ENCODE results near the gene PHKG1.

DNA sequence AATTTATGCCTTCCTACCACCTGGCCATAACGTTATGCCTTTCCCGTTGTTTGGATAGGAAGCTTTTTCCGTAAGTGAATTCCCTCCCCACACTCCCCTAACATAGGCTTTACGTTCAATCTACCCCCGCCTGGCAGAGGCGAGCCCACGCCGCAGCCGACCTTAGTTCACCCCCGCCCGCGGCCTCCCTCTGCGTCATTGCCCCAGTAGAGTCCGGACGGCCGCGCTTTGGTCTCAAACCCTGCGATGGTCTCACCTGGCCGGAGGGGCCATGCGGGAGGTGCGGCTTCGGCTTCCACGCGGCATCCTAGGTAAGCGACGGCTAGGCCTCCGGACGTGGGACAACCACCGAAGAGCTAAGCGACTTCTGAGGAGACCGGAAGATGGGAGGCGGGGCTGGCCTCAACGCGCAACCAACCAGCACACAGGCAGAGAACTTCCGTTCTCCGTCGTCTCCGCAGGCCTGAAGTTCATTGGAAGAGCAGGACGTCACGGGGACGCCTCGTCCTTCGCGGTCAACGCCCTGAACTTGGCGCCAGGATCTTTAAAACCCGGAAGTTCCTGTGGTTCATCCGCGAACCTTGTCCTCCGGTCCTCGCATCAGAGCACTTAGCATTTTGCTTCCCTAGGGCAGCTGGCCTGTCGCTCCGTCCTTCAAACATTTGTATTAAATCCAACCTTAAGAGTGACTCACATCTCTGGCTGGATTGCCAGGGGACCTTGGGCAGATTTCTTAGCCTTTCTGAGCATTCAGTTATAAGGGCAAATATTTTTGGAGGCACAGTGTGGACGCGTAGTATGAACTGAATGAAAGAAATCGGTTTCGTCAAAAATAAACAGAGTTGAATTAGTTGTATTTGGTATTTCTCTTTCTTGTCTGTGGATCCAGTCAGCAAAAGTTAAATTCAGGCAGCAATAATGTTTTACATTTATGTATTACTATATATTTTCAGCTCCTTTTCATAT is 13.6 kb upstream of the PHKG1 start, which contains the start of gene CHCHD2:
- TF ChIP-seq POLR2AphosphoS5 (IDR thresholded peaks at IDR 0.05; ENCODE audit: borderline replicate concordance, low read depth, low read length) (peak; percentile 81), EZH2 (IDR thresholded peaks at IDR 0.05) (no peak), FOXP2 (optimal IDR thresholded peaks at IDR 0.05; ENCODE audit: control extremely low read depth, extremely low read length, insufficient read depth) (no peak)

All from SK-N-MC (cell line).